IMR-90 (cell line): Measurements from ENCODE around the gene PUDP.

Experiments
- CEBPB ChIP-seq: IDR thresholded peaks from 2 replicates; pipeline ENCODE4 v1.6.1; 2012; ENCODE audit warnings: low read depth, low read length, improper control_type of control experiment
- CHD1 ChIP-seq: IDR thresholded peaks from 2 replicates; pipeline ENCODE4 v1.6.1; 2012; ENCODE audit warnings: low read depth, low read length, improper control_type of control experiment
- CTCF ChIP-seq: conservative IDR thresholded peaks from 2 replicates; pipeline ENCODE4 v1.5.1; 2012; ENCODE audit warnings: mild to moderate bottlenecking, low read depth, low read length, improper control_type of control experiment
- FOS ChIP-seq: fragments of 150-350 bp; IDR thresholded peaks from 2 replicates; pipeline ENCODE4 v1.6.1; 2016; ENCODE audit warnings: low read depth, low read length
- MAFK ChIP-seq: IDR thresholded peaks from 2 replicates; pipeline ENCODE4 v1.6.1; 2012; ENCODE audit warnings: low read depth, low read length, improper control_type of control experiment
- MAZ ChIP-seq: IDR thresholded peaks from 2 replicates; pipeline ENCODE4 v1.6.1; 2012; ENCODE audit warnings: low read depth, mild to moderate bottlenecking, low read length, improper control_type of control experiment, moderate library complexity, borderline replicate concordance
- MXI1 ChIP-seq: IDR thresholded peaks from 2 replicates; pipeline ENCODE4 v1.6.1; 2012; ENCODE audit warnings: low read depth, mild to moderate bottlenecking, low read length, moderate library complexity, borderline replicate concordance
- NFE2L2 ChIP-seq: fragments of 150-350 bp; IDR thresholded peaks from 2 replicates; pipeline ENCODE4 v1.6.1; 2016; ENCODE audit warnings: low read depth, mild to moderate bottlenecking, low read length
- POLR2A ChIP-seq: IDR thresholded peaks from 2 replicates; pipeline ENCODE4 v1.6.1; 2012; ENCODE audit warnings: mild to moderate bottlenecking, low read depth, low read length
- RAD21 ChIP-seq: IDR thresholded peaks from 2 replicates; pipeline ENCODE4 v1.6.1; 2012; ENCODE audit warnings: low read length, improper control_type of control experiment
- RFX5 ChIP-seq: IDR thresholded peaks from 2 replicates; pipeline ENCODE4 v1.8.0; 2012; ENCODE audit warnings: low read depth, mild to moderate bottlenecking, low read length, moderate library complexity
- SMC3 ChIP-seq: fragments of 150-350 bp; IDR thresholded peaks from 2 replicates; pipeline ENCODE4 v1.6.1; 2016; ENCODE audit warnings: low read depth, mild to moderate bottlenecking, antibody characterized with exemption, low read length, moderate library complexity
- USF2 ChIP-seq: fragments of 150-350 bp; IDR thresholded peaks from 2 replicates; pipeline ENCODE4 v1.6.1; 2017; ENCODE audit warnings: mild to moderate bottlenecking, antibody characterized with exemption, low read length, low read depth

- no peak for TF ChIP-seq CTCF
- TF ChIP-seq POLR2A, result no peak
- TF ChIP-seq CEBPB, result no peak
- TF ChIP-seq MAFK, result no peak
- no peak for TF ChIP-seq CHD1
- TF ChIP-seq RAD21, result no peak
- no peak for TF ChIP-seq USF2
- TF ChIP-seq MAZ, result no peak
- no peak for TF ChIP-seq SMC3
- no peak for TF ChIP-seq NFE2L2
- no peak for TF ChIP-seq FOS
- TF ChIP-seq MXI1, result no peak
- no peak for TF ChIP-seq RFX5
Measured at GRCh38 chrX:7149411-7149810, 1.5 kb upstream of the PUDP start.
